ENCODE measurements around the gene POU3F3. TPM values are rescaled to one million over a fixed set of nuclear protein-coding genes. Genes with fewer than 3 reads are reported as not detected.
A peak's percentile ranks its signal among the peaks of the same experiment; 100 is the strongest.

Gene POU3F3
- total RNA-seq, 3 donors from 2014 or later (not counting 1 experiment from before 2014, with no cell fraction given): not detected

- no peak overlapping the region for H3K27ac Mint-ChIP-seq
- Histone ChIP-seq H3K9me3 (ENCODE audit: control insufficient read depth, insufficient read depth, low read length) (no peaks in the 10 kb centered on the region), H3K36me3 (ENCODE audit: control insufficient read depth, insufficient read depth, low read length) (no peaks in the 10 kb centered on the region), H3K4me1 (ENCODE audit: control insufficient read depth, insufficient read depth, low read length) (peaks cover 7% of the 10 kb centered on the region), H3K27me3 (ENCODE audit: control insufficient read depth, insufficient read depth, low read length) (peaks cover 73% of the 10 kb centered on the region), H3K4me3 (ENCODE audit: low read length) (no peak overlapping the region), H3K27ac (ENCODE audit: low read length) (no peak overlapping the region)
- intact Hi-C loops (cut with micrococcal nuclease): no loop called here
- H3K9me3 Mint-ChIP-seq: no peaks in the 10 kb centered on the region
- DNase-seq (no peak), ATAC-seq (no peak)
- TF ChIP-seq, protein P1, sequence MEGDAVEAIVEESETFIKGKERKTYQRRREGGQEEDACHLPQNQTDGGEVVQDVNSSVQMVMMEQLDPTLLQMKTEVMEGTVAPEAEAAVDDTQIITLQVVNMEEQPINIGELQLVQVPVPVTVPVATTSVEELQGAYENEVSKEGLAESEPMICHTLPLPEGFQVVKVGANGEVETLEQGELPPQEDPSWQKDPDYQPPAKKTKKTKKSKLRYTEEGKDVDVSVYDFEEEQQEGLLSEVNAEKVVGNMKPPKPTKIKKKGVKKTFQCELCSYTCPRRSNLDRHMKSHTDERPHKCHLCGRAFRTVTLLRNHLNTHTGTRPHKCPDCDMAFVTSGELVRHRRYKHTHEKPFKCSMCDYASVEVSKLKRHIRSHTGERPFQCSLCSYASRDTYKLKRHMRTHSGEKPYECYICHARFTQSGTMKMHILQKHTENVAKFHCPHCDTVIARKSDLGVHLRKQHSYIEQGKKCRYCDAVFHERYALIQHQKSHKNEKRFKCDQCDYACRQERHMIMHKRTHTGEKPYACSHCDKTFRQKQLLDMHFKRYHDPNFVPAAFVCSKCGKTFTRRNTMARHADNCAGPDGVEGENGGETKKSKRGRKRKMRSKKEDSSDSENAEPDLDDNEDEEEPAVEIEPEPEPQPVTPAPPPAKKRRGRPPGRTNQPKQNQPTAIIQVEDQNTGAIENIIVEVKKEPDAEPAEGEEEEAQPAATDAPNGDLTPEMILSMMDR (IDR thresholded peaks at IDR 0.05): no peak
- no peak overlapping the region for H3K4me3 Mint-ChIP-seq
- WGBS (ENCODE audit: insufficient coverage): 4% methylated on average over 51 of the region's 51 CpGs
- H3K36me3 Mint-ChIP-seq: peaks cover 7% of the 10 kb centered on the region
- H3K27me3 Mint-ChIP-seq (ENCODE audit: low read depth in 2 of 2): peaks cover 74 to 84% of the 10 kb centered on the region in 2 donors
- H3K4me1 Mint-ChIP-seq: peaks cover 6 to 7% of the 10 kb centered on the region in 2 donors
These were observed 13.2 kb downstream of the POU3F3 start for GRCh38 chr2:104866883-104867812.

DNA sequence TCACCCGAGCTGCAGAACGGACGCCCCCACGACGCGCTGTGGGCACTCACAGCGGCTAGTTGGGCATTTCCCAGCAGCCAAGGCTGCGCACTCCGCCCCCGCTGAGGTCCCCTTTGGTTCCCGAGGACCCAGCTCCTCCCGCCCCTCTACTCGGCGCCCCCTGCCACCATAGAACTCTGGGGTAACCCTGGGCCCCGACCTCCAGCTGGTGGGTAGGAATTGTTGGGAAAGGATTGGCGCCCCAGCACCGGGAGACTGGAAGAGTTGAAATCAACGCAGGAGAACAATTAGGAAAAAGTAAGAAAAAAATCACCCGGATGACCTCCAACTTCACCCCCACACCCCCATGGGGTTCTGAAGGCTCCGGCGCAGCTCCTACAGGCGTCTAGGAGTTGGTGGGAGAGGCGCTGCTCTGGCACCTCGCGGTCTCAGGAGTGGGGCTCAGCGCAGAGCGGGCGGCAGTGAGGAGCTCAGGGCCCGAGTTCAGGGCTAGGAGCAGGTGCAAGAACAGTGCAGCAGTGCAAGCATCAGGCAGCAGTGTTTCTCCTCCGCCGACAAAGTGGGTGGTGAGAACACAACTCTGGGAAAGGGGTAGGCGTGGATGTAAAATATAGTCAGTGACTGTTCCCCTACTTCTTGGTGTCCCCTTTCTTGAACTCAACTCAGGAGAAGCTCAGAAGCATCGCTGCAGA, 14.0 kb downstream of the POU3F3 start:
- Mint-ChIP-seq H3K36me3 (peaks cover 7% of the 10 kb centered on the region), H3K9me3 (no peaks in the 10 kb centered on the region), H3K4me1 (peaks cover 7 to 13% of the 10 kb centered on the region in 2 donors), H3K27me3 (ENCODE audit: low read depth in 2 of 2) (peaks cover 78 to 82% of the 10 kb centered on the region in 2 donors), H3K27ac (no peak overlapping the region), H3K4me3 (no peak overlapping the region)
- Histone ChIP-seq H3K36me3 (ENCODE audit: control insufficient read depth, insufficient read depth, low read length) (no peaks in the 10 kb centered on the region), H3K27me3 (ENCODE audit: control insufficient read depth, insufficient read depth, low read length) (peaks cover 71% of the 10 kb centered on the region), H3K9me3 (ENCODE audit: control insufficient read depth, insufficient read depth, low read length) (no peaks in the 10 kb centered on the region), H3K4me3 (ENCODE audit: low read length) (no peak overlapping the region), H3K4me1 (ENCODE audit: control insufficient read depth, insufficient read depth, low read length) (peaks cover 12% of the 10 kb centered on the region), H3K27ac (ENCODE audit: low read length) (no peak overlapping the region)
- ATAC-seq: peak in 1 of 3 donors; percentile 37
- intact Hi-C loops (cut with micrococcal nuclease): no loop called here
- TF ChIP-seq, protein P1 (IDR thresholded peaks at IDR 0.05): no peak
- DNase-seq: no peak
- WGBS (ENCODE audit: insufficient coverage): 17% methylated on average over 29 of the region's 33 CpGs

DNA sequence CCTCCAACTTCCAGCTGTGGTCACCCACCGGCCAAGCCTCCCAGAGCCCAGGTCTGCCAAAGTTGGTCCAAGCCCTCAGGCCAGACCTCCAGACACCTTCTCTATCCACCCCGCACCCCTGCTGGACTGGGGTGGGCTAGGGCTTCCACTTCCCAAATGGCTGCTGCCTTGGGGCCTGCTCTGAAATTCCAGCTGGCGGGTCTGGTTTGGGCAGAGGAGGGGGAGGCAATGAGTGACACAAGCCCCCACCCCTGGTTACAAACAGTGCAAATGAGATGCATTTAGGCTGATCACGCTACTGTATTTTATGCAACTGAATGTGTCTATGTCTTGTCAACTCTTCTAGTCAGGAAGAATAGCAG, 14.6 kb downstream of the POU3F3 start:
- H3K4me3 Mint-ChIP-seq: no peak overlapping the region
- ATAC-seq (no peak), DNase-seq (no peak)
- Histone ChIP-seq H3K4me1 (ENCODE audit: control insufficient read depth, insufficient read depth, low read length) (peaks cover 14% of the 10 kb centered on the region), H3K4me3 (ENCODE audit: low read length) (no peak overlapping the region), H3K27ac (ENCODE audit: low read length) (no peak overlapping the region), H3K9me3 (ENCODE audit: control insufficient read depth, insufficient read depth, low read length) (no peaks in the 10 kb centered on the region), H3K27me3 (ENCODE audit: control insufficient read depth, insufficient read depth, low read length) (peaks cover 67% of the 10 kb centered on the region), H3K36me3 (ENCODE audit: control insufficient read depth, insufficient read depth, low read length) (no peaks in the 10 kb centered on the region)
- 52% methylated on average over 3 of the region's 4 CpGs for WGBS (ENCODE audit: insufficient coverage)
- peaks cover 73 to 78% of the 10 kb centered on the region in 2 donors for H3K27me3 Mint-ChIP-seq (ENCODE audit: low read depth in 2 of 2)
- TF ChIP-seq, protein P1 (IDR thresholded peaks at IDR 0.05): no peak
- intact Hi-C loops (cut with micrococcal nuclease): no loop called here
- H3K27ac Mint-ChIP-seq: no peak overlapping the region
- H3K4me1 Mint-ChIP-seq: peaks cover 8 to 15% of the 10 kb centered on the region in 2 donors
- H3K9me3 Mint-ChIP-seq: no peaks in the 10 kb centered on the region
- H3K36me3 Mint-ChIP-seq: peaks cover 7% of the 10 kb centered on the region

Data from natural killer cell (primary cell).